NB4 (cell line): ENCODE data around the gene F8.

Experiments
- CTCF ChIP-seq: IDR thresholded peaks from one replicate; pipeline ENCODE4 v1.5.1; 2012; ENCODE audit warnings: low read depth, low read length
- POLR2A ChIP-seq: IDR thresholded peaks from 2 replicates; pipeline ENCODE4 v1.6.1; 2011; ENCODE audit warnings: mild to moderate bottlenecking; ENCODE audit not compliant: insufficient read length; ENCODE audit errors: extremely low read depth

GRCh38 chrX:154812341-154813101 lies 210.0 kb downstream of the F8 start:
- TF ChIP-seq CTCF (no peak), POLR2A (no peak)
